ENCODE measurements around the gene DUT.
"Not testable (repeated sequence)": the region's sequence is repeated elsewhere in the genome, so short reads cannot be mapped to it uniquely, and the experiment has no call there.

Gene DUT

GRCh38 chr15:48325400-48325799 lies 5.8 kb upstream of the DUT start:
- no peak overlapping the region for H3K4me3 ChIP-seq (ENCODE audit: insufficient read depth, low read depth, low read length, poor library complexity, severe bottlenecking)
- H3K9me3 ChIP-seq (ENCODE audit: control insufficient read depth, low read length) = no peaks in the 10 kb centered on the region

GRCh38 chr15:48326180-48326579 lies 5.0 kb upstream of the DUT start:
- H3K4me3 ChIP-seq (ENCODE audit: insufficient read depth, low read depth, low read length, poor library complexity, severe bottlenecking); H3K27ac ChIP-seq (ENCODE audit: insufficient read depth, low read length, poor library complexity, severe bottlenecking); H3K9me3 ChIP-seq (ENCODE audit: control insufficient read depth, low read length); DNase-seq; H3K4me1 ChIP-seq (ENCODE audit: control insufficient read depth, insufficient read depth, low read length, poor library complexity, severe bottlenecking); H3K27me3 ChIP-seq (replicated peaks; ENCODE audit: control insufficient read depth, insufficient read depth, low read length, poor library complexity, severe bottlenecking); H3K36me3 ChIP-seq (ENCODE audit: control insufficient read depth, insufficient read depth, low read length): not testable (repeated sequence)

More at GRCh38 chr15:48325400-48325799, 5.8 kb upstream of the DUT start:
- no peak for DNase-seq
- H3K4me1 ChIP-seq (ENCODE audit: control insufficient read depth, insufficient read depth, low read length, poor library complexity, severe bottlenecking) = no peaks in the 10 kb centered on the region
- no peaks in the 10 kb centered on the region for H3K27me3 ChIP-seq (replicated peaks; ENCODE audit: control insufficient read depth, insufficient read depth, low read length, poor library complexity, severe bottlenecking)
- no peak overlapping the region for H3K27ac ChIP-seq (ENCODE audit: insufficient read depth, low read length, poor library complexity, severe bottlenecking)
- H3K36me3 ChIP-seq (ENCODE audit: control insufficient read depth, insufficient read depth, low read length) = no peaks in the 10 kb centered on the region

DNA sequence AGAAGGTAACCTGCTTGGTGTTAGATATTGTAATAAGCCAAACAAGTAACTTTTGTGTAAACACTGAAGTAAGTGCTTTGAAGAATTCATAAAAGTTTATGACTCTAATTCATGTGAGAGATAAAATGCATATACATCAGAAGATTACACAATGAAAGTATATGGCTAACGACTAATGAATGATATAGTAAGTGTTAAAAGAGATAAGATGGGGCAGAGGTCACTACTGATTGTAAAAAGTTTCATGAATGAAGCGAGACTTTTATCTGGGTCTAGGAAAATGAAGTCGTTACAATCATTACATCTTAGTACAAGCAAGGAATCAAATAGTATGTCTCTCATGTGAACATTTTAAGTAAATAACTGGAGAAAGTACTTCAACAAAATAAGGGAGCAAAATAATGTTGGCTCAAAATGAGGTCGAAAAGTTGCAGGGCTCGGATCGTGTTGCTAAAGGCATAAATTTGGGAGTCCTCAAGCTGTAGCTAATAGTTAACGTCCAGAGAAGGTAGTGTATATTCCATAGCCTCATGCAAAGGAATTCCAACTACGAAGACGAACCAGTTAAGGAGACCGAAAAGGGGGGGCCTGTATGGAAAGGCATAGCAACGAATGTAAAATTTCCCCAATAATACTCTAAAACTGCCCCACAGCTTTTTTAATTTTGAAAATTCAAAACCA lies 984 bp upstream of the DUT start:
- H3K36me3 ChIP-seq (ENCODE audit: control insufficient read depth, insufficient read depth, low read length) = peaks cover 5% of the 10 kb centered on the region
- peak overlapping the region; percentile 91 for H3K4me3 ChIP-seq (ENCODE audit: insufficient read depth, low read depth, low read length, poor library complexity, severe bottlenecking)
- no peaks in the 10 kb centered on the region for H3K9me3 ChIP-seq (ENCODE audit: control insufficient read depth, low read length)
- H3K27ac ChIP-seq (ENCODE audit: insufficient read depth, low read length, poor library complexity, severe bottlenecking) = peak overlapping the region; percentile 89
- no peaks in the 10 kb centered on the region for H3K27me3 ChIP-seq (replicated peaks; ENCODE audit: control insufficient read depth, insufficient read depth, low read length, poor library complexity, severe bottlenecking)
- H3K4me1 ChIP-seq (ENCODE audit: control insufficient read depth, insufficient read depth, low read length, poor library complexity, severe bottlenecking) = peaks cover 7% of the 10 kb centered on the region
- DNase-seq = no peak

DNA sequence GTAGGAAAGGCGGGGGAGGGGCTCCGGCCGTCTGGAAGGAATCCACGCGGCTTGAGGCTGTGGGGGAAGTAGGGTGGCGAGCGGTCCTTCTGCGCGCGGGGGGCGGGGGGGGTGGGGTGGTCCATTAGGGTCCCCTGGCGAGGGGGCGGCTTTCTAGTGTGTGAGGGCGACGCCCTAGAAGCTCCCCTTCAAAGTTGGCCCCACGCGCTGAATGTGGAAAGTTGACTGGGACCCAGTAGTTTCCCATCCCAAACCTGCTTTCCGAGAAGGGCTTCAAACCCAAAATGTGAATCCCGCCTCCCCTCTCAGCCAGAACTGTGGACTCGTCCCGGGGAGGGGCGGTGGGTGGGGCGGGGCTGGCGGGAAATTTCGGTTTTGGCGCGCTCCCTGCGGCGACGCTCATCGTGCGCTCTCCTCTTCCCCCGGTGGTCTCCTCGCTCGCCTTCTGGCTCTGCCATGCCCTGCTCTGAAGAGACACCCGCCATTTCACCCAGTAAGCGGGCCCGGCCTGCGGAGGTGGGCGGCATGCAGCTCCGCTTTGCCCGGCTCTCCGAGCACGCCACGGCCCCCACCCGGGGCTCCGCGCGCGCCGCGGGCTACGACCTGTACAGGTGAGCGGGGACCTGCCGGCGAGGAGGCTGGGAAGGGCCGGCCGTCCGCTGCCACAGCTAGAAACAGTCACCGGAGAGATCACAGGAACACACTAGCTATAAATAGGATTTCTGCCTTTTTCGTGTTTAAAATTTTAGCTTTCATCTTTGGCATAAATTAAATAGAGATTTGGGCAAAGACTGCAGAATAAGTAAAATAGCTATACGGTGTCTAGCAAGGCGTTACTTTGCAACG lies 790 bp downstream of the DUT start:
- peak overlapping the region; percentile 89 for H3K27ac ChIP-seq (ENCODE audit: insufficient read depth, low read length, poor library complexity, severe bottlenecking)
- no peaks in the 10 kb centered on the region for H3K27me3 ChIP-seq (replicated peaks; ENCODE audit: control insufficient read depth, insufficient read depth, low read length, poor library complexity, severe bottlenecking)
- no peaks in the 10 kb centered on the region for H3K9me3 ChIP-seq (ENCODE audit: control insufficient read depth, low read length)
- DNase-seq = peak; percentile 47 to 55 (median 55)
- peak overlapping the region; percentile 91 for H3K4me3 ChIP-seq (ENCODE audit: insufficient read depth, low read depth, low read length, poor library complexity, severe bottlenecking)
- peaks cover 7% of the 10 kb centered on the region for H3K4me1 ChIP-seq (ENCODE audit: control insufficient read depth, insufficient read depth, low read length, poor library complexity, severe bottlenecking)
- H3K36me3 ChIP-seq (ENCODE audit: control insufficient read depth, insufficient read depth, low read length) = peaks cover 15% of the 10 kb centered on the region

- peak overlapping the region; percentile 91 for H3K4me3 ChIP-seq (ENCODE audit: insufficient read depth, low read depth, low read length, poor library complexity, severe bottlenecking)
- H3K4me1 ChIP-seq (ENCODE audit: control insufficient read depth, insufficient read depth, low read length, poor library complexity, severe bottlenecking) = peaks cover 7% of the 10 kb centered on the region
- no peak for DNase-seq
- peaks cover 17% of the 10 kb centered on the region for H3K36me3 ChIP-seq (ENCODE audit: control insufficient read depth, insufficient read depth, low read length)
- no peaks in the 10 kb centered on the region for H3K27me3 ChIP-seq (replicated peaks; ENCODE audit: control insufficient read depth, insufficient read depth, low read length, poor library complexity, severe bottlenecking)
- no peaks in the 10 kb centered on the region for H3K9me3 ChIP-seq (ENCODE audit: control insufficient read depth, low read length)
- peak overlapping the region; percentile 89 for H3K27ac ChIP-seq (ENCODE audit: insufficient read depth, low read length, poor library complexity, severe bottlenecking)
Measured at GRCh38 chr15:48332642-48333034, 1.4 kb downstream of the DUT start.

DNA sequence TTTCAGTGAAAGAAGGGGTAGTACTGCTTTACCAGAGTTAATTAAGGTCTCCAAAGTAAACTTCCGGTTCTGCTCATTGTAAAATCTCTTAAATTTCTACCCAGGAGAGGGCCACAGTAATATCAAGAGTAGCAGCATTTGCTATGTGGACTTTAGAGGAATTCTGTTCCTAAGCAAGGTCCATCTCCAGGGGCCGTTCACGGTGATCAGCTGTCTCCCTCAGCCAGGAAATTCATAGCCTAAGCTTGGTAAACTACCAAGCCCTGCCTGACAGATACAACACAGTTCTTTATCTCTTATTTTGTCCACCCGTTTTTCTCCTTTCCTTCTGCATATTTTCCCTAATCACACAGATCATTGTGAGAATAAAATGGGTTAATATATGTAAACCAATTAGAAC lies 2.3 kb downstream of the DUT start:
- Histone ChIP-seq H3K27me3 (replicated peaks; ENCODE audit: control insufficient read depth, insufficient read depth, low read length, poor library complexity, severe bottlenecking) (no peaks in the 10 kb centered on the region), H3K36me3 (ENCODE audit: control insufficient read depth, insufficient read depth, low read length) (peaks cover 23% of the 10 kb centered on the region), H3K4me3 (ENCODE audit: insufficient read depth, low read depth, low read length, poor library complexity, severe bottlenecking) (no peak overlapping the region), H3K27ac (ENCODE audit: insufficient read depth, low read length, poor library complexity, severe bottlenecking) (no peak overlapping the region), H3K4me1 (ENCODE audit: control insufficient read depth, insufficient read depth, low read length, poor library complexity, severe bottlenecking) (peaks cover 7% of the 10 kb centered on the region), H3K9me3 (ENCODE audit: control insufficient read depth, low read length) (no peaks in the 10 kb centered on the region)
- no peak for DNase-seq

DNA sequence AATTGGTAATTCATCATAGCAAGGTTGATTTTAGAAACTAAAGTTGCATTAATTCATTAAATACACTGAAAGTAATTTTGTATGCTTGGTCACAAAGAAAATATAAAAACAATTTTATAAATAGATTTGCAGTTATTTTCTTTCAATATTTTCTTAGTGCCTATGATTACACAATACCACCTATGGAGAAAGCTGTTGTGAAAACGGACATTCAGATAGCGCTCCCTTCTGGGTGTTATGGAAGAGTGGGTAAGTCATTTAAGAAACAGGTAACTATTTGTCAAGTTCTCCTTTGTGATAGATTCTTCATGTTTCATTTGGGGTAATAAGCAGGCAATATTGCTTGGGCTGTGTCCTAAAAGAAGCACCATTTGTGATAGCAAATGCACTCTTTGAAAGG lies 3.0 kb downstream of the DUT start:
- H3K9me3 ChIP-seq (ENCODE audit: control insufficient read depth, low read length) = no peaks in the 10 kb centered on the region
- H3K27ac ChIP-seq (ENCODE audit: insufficient read depth, low read length, poor library complexity, severe bottlenecking) = no peak overlapping the region
- no peaks in the 10 kb centered on the region for H3K27me3 ChIP-seq (replicated peaks; ENCODE audit: control insufficient read depth, insufficient read depth, low read length, poor library complexity, severe bottlenecking)
- peaks cover 23% of the 10 kb centered on the region for H3K36me3 ChIP-seq (ENCODE audit: control insufficient read depth, insufficient read depth, low read length)
- no peak overlapping the region for H3K4me3 ChIP-seq (ENCODE audit: insufficient read depth, low read depth, low read length, poor library complexity, severe bottlenecking)
- peaks cover 7% of the 10 kb centered on the region for H3K4me1 ChIP-seq (ENCODE audit: control insufficient read depth, insufficient read depth, low read length, poor library complexity, severe bottlenecking)
- no peak for DNase-seq

- Histone ChIP-seq H3K27me3 (replicated peaks; ENCODE audit: control insufficient read depth, insufficient read depth, low read length, poor library complexity, severe bottlenecking) (no peaks in the 10 kb centered on the region), H3K9me3 (ENCODE audit: control insufficient read depth, low read length) (no peaks in the 10 kb centered on the region), H3K27ac (ENCODE audit: insufficient read depth, low read length, poor library complexity, severe bottlenecking) (no peak overlapping the region), H3K4me3 (ENCODE audit: insufficient read depth, low read depth, low read length, poor library complexity, severe bottlenecking) (no peak overlapping the region), H3K4me1 (ENCODE audit: control insufficient read depth, insufficient read depth, low read length, poor library complexity, severe bottlenecking) (peaks cover 7% of the 10 kb centered on the region), H3K36me3 (ENCODE audit: control insufficient read depth, insufficient read depth, low read length) (peaks cover 42% of the 10 kb centered on the region)
- DNase-seq = no peak
Measured at GRCh38 chr15:48336940-48337339, 5.7 kb downstream of the DUT start.

DNA sequence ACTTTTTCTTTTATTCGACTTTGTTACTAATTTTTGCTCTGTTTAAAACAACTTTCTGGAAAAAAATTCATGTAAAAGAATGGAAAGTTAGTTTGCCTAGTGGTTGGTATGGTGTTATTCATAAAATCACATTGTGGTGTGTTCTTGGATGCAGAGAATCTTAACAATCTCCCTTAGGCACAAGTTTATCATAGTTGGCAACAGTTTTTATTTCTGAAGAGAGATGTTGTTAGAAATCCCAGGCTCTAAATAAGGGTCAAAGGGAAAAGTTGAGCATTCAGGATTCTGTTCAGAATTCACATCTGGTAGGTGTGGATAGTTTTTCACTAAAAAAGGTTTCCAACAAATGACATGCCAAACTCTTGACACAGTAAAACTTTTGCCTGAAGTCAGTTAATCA lies 6.4 kb downstream of the DUT start:
- H3K36me3 ChIP-seq (ENCODE audit: control insufficient read depth, insufficient read depth, low read length) = peaks cover 44% of the 10 kb centered on the region
- H3K9me3 ChIP-seq (ENCODE audit: control insufficient read depth, low read length) = no peaks in the 10 kb centered on the region
- no peak for DNase-seq
- H3K27ac ChIP-seq (ENCODE audit: insufficient read depth, low read length, poor library complexity, severe bottlenecking) = no peak overlapping the region
- peaks cover 2% of the 10 kb centered on the region for H3K4me1 ChIP-seq (ENCODE audit: control insufficient read depth, insufficient read depth, low read length, poor library complexity, severe bottlenecking)
- no peaks in the 10 kb centered on the region for H3K27me3 ChIP-seq (replicated peaks; ENCODE audit: control insufficient read depth, insufficient read depth, low read length, poor library complexity, severe bottlenecking)
- no peak overlapping the region for H3K4me3 ChIP-seq (ENCODE audit: insufficient read depth, low read depth, low read length, poor library complexity, severe bottlenecking)

DNA sequence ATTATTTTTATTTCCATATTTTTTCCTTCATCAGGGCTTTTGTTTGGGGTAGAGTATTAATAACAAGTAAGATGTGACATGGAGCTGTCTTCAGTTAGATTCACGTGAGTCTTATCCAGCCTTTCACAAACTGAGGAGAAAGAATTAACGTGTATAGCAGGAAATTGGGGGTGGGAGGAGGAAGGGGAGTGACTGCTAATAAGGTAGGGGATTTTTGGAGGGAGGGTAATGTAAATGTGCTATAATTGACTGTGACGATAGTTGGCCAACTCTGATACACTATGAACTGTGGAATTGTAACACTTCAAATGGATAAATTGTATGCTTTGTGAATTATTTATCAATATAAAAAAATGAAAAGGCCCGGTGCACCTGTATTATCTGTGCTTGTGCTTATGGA lies 8.9 kb downstream of the DUT start:
- H3K4me3 ChIP-seq (ENCODE audit: insufficient read depth, low read depth, low read length, poor library complexity, severe bottlenecking) = no peak overlapping the region
- H3K36me3 ChIP-seq (ENCODE audit: control insufficient read depth, insufficient read depth, low read length) = peaks cover 43% of the 10 kb centered on the region
- no peaks in the 10 kb centered on the region for H3K9me3 ChIP-seq (ENCODE audit: control insufficient read depth, low read length)
- no peaks in the 10 kb centered on the region for H3K4me1 ChIP-seq (ENCODE audit: control insufficient read depth, insufficient read depth, low read length, poor library complexity, severe bottlenecking)
- H3K27me3 ChIP-seq (replicated peaks; ENCODE audit: control insufficient read depth, insufficient read depth, low read length, poor library complexity, severe bottlenecking) = no peaks in the 10 kb centered on the region
- DNase-seq = no peak
- H3K27ac ChIP-seq (ENCODE audit: insufficient read depth, low read length, poor library complexity, severe bottlenecking) = no peak overlapping the region
